ENCODE results near the gene AGAP1.

The AGAP1 gene

GRCh38 chr2:235903782-235904584, 410.1 kb downstream of the AGAP1 start:
- DNase-seq, result no peak

DNA sequence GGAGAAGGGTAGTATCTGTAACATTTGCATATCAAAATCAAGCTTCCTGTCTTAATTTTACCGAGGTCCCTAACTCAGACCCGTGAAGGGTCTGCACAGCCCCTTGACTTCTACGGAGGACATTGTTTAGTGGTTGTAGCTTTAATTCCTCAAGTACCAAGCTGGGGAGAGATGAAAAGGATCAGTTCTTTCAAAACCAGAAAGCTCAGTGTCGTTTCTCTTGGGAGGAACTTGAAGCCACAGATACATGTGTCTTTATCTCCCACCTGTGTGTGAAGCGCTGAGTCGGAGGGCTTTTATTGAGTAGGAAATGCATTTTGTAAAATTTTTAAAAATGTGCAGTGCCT, 410.7 kb downstream of the AGAP1 start:
- DNase-seq, result no peak

DNA sequence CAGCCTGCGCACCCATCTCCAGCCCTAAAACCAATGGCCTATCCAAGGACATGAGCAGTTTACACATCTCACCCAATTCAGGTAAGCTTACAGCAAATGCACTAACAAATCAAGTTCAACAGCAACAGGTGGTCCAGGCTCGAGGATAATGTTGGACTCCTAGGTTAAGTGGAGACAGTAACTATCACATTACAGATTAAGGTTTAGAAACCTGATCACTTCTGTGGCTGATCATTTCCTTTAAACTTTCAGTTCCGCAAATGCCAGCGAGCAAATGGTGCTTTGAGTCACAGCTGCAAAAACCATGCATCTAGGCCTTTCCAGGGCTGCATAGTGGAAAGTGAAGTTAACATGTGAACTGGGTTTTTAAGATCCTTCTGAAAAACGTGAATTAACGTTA, 415.0 kb downstream of the AGAP1 start:
- no peak for DNase-seq

GRCh38 chr2:235909358-235909757, 415.5 kb downstream of the AGAP1 start:
- no peak for DNase-seq

DNA sequence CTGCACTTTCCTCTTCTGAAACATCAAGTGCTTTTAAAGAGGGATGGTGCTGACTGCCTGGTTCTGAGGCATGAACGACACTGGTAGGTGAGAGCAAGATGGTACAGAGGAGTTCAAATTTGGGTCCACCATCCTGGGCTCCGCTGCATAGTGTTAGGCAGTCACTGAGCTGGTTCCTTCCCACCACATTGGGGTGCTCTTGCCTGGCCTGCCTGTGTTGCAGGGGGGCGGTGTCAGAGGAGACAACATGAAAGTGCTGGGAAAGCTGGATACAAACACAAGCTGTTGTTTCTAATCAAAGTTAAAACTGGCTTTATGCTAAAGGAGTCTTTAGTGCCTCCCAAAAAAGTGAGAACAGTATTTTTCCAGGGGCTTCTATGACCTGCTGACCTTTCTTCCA, 416.2 kb downstream of the AGAP1 start:
- no peak for DNase-seq

DNA sequence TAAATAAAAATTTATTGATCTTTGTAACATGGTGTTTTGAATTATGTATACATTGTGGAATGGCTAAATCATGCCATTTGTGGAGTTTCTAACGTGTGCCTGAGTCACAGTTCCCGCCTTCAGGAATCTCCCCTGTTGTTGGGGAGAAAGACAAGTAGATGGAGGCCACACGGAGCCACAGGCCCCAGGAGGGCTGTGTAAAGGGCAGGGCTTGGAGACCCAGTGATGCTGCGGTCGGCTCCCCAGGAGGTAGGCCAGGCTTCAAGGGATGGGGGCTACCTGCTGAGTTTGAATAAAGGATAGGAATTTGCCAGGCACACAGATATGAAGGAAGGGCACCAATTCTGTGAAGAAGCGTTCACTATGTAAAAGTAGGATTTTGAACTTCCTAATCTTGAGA, 417.3 kb downstream of the AGAP1 start:
- no peak for DNase-seq

- no peak for DNase-seq
These were observed 417.9 kb downstream of the AGAP1 start for GRCh38 chr2:235911633-235912233.

GRCh38 chr2:235914756-235915155, 420.9 kb downstream of the AGAP1 start:
- no peak for DNase-seq

GRCh38 chr2:235917506-235917905, 423.7 kb downstream of the AGAP1 start:
- no peak for DNase-seq

GRCh38 chr2:235918876-235919275, 425.0 kb downstream of the AGAP1 start:
- no peak for DNase-seq

DNA sequence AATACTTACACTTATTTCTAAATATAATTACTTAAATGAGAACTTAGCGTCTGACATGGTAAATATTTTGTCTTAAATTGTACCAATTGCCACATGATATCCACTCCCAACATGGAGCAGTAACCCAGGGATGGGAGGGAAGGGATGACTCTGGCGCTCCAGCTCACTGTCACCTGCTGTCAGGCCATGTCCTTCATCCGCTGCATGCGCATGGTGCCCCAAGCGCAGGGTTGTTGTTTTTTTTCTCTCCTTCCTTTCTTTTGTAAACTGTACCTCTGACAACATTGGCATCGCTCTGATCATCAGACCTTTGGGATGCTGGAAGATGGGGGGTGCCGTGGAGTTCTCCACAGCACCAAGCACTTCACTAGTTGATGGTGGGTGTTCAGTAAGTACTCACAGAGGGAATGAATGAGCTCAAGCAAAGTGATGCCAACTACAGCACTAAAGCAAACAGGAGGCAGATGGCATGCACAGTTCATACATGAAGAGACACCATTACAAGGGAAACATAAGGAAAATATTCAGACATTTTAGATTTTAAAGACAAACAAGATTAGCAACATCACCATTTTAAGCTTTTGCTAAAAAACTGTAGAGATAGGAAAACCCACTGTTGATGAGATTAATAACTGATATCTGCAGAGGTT, 426.5 kb downstream of the AGAP1 start:
- no peak for DNase-seq

DNA sequence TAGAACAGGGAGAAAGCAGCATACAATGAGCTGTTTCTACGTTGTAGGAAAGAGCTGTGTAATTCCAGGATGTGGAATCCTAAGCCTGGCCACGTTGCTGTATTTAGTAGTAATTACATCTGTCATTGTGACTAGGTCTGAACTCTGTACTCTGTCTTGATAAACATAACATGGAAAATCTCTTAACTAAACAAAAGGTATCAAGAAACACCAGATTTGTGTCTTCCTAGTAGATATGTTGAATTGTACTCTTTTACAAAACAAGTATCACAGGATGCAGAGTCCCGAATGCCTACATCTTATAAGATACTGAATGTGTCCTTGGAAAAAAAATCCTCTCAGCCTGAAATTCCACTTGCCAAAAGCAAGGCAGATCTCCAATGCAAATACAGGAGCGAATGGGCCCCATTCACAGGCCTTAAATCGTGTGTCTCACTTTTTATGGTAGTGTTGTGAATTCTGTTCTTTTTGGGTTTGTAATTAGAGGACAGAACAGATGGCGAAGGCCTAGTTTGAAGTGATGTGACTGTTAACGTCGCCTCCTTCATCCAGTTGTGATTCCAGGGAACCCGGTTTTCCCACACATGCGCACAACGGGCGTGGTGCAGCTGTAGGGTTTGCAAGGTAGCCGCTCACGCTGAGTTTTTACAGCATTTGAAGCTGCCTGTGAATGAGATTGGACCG, 427.8 kb downstream of the AGAP1 start:
- no peak for DNase-seq

GRCh38 chr2:235922839-235923238, 429.0 kb downstream of the AGAP1 start:
- no peak for DNase-seq

- no peak for DNase-seq
These were observed 430.2 kb downstream of the AGAP1 start for GRCh38 chr2:235923859-235924674.

GRCh38 chr2:235924675-235925063, 430.8 kb downstream of the AGAP1 start:
- DNase-seq, result no peak

GRCh38 chr2:235925250-235925919, 431.5 kb downstream of the AGAP1 start:
- DNase-seq, result no peak

DNA sequence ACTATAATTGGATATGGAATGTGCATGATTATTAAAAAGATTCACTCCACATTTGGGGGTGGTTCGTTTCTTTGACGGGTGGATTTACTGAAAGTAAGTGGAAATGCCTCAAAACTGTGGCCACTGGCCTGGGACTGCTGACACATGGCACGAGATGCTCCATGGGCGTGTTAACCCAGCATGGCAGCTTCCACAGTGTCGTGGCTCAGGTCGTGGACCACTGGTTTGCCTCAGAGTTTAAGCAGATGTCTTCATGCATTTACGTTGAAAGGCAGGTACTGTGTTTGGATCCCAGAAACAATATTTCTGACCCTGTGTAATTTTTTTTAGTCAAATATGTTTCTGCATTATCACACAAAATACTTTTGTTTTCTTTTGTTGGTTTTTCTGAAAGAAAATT, 432.4 kb downstream of the AGAP1 start:
- DNase-seq, result no peak

- DNase-seq, result no peak
These were observed 435.0 kb downstream of the AGAP1 start for GRCh38 chr2:235928751-235929370.

DNA sequence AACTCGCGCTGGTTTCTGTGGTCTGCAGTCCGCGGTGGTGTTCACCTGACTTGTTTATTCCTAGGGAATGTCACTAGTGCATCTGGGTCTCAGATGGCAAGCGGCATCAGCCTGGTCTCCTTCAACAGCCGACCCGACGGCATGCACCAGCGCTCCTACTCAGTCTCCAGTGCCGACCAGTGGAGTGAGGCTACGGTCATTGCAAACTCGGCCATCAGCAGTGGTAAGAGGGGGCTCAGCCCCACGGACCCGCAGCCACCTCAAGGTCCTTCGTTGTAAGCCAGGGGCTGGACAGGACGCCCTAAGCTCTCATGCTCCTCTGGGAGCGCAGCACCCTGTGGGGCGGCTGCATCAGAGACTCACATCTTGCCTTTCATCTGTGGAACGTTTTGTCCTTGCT, 436.9 kb downstream of the AGAP1 start:
- no peak for DNase-seq

- no peak for DNase-seq
These were observed 437.8 kb downstream of the AGAP1 start for GRCh38 chr2:235931676-235932075.

GRCh38 chr2:235934059-235934773, 440.4 kb downstream of the AGAP1 start:
- DNase-seq, result no peak

Data from DMS53 (cell line).